KOPT-K1 (cell line): Measurements from ENCODE around the gene SFXN5.

ENCODE experiments used
- H3K27ac ChIP-seq: fragments of 200-600 bp; sonication (generic); 2 replicates; pipeline ENCODE4 v1.5.1; 2016; ENCODE audit warnings: antibody characterized with exemption, mild to moderate bottlenecking, low read depth, low read length; ENCODE audit not compliant: poor library complexity, severe bottlenecking
- H3K36me3 ChIP-seq: fragments of 200-600 bp; sonication (generic); 2 replicates; pipeline ENCODE4 v1.5.1; 2017; ENCODE audit warnings: antibody characterized with exemption, mild to moderate bottlenecking, low read length, moderate library complexity; ENCODE audit not compliant: insufficient read depth
- H3K9me3 ChIP-seq: fragments of 200-600 bp; sonication (generic); 2 replicates; pipeline ENCODE4 v1.5.1; 2017; ENCODE audit warnings: antibody characterized with exemption, low read length, mild to moderate bottlenecking; ENCODE audit not compliant: insufficient read depth, poor library complexity, severe bottlenecking

The SFXN5 gene

GRCh38 chr2:73054980-73055379, 16.5 kb downstream of the SFXN5 start:
- Histone ChIP-seq H3K27ac (no peak overlapping the region), H3K9me3 (peaks cover 19% of the 10 kb centered on the region), H3K36me3 (peaks cover 7% of the 10 kb centered on the region; the same call in 1 of the 2 replicates)

GRCh38 chr2:73053316-73054114, 18.0 kb downstream of the SFXN5 start:
- H3K9me3 ChIP-seq: peaks cover 19% of the 10 kb centered on the region
- peaks cover 7% of the 10 kb centered on the region; the same call in 1 of the 2 replicates for H3K36me3 ChIP-seq
- no peak overlapping the region for H3K27ac ChIP-seq

- H3K27ac ChIP-seq: peak overlapping the region; percentile 47
- no peaks in the 10 kb centered on the region for H3K9me3 ChIP-seq
Observed at GRCh38 chr2:73050121-73050545, 21.4 kb downstream of the SFXN5 start.

GRCh38 chr2:73043929-73044832, 27.3 kb downstream of the SFXN5 start:
- Histone ChIP-seq H3K9me3 (no peaks in the 10 kb centered on the region), H3K27ac (peak overlapping the region; percentile 83), H3K36me3 (no peaks in the 10 kb centered on the region)

More at GRCh38 chr2:73050121-73050545, 21.4 kb downstream of the SFXN5 start:
- H3K36me3 ChIP-seq: no peaks in the 10 kb centered on the region

- Histone ChIP-seq H3K9me3 (no peaks in the 10 kb centered on the region), H3K36me3 (no peaks in the 10 kb centered on the region), H3K27ac (peak overlapping the region; percentile 13)
Observed at GRCh38 chr2:73043276-73043675, 28.2 kb downstream of the SFXN5 start.

- H3K9me3 ChIP-seq: no peaks in the 10 kb centered on the region
- no peaks in the 10 kb centered on the region for H3K36me3 ChIP-seq
- no peak overlapping the region for H3K27ac ChIP-seq
Observed at GRCh38 chr2:73037947-73038585, 33.4 kb downstream of the SFXN5 start.

GRCh38 chr2:73036766-73037165, 34.7 kb downstream of the SFXN5 start:
- H3K9me3 ChIP-seq: no peaks in the 10 kb centered on the region
- H3K36me3 ChIP-seq: no peaks in the 10 kb centered on the region
- no peak overlapping the region for H3K27ac ChIP-seq

- Histone ChIP-seq H3K9me3 (no peaks in the 10 kb centered on the region), H3K27ac (no peak overlapping the region), H3K36me3 (no peaks in the 10 kb centered on the region)
Observed at GRCh38 chr2:73035899-73036711, 35.4 kb downstream of the SFXN5 start.

GRCh38 chr2:73034661-73035375, 36.7 kb downstream of the SFXN5 start:
- no peaks in the 10 kb centered on the region for H3K9me3 ChIP-seq

GRCh38 chr2:73033766-73034381, 37.6 kb downstream of the SFXN5 start:
- no peak overlapping the region for H3K27ac ChIP-seq
- H3K36me3 ChIP-seq: no peaks in the 10 kb centered on the region
- H3K9me3 ChIP-seq: no peaks in the 10 kb centered on the region

More at GRCh38 chr2:73034661-73035375, 36.7 kb downstream of the SFXN5 start:
- H3K27ac ChIP-seq: no peak overlapping the region
- no peaks in the 10 kb centered on the region for H3K36me3 ChIP-seq

- no peaks in the 10 kb centered on the region for H3K9me3 ChIP-seq
- no peak overlapping the region for H3K27ac ChIP-seq
- H3K36me3 ChIP-seq: no peaks in the 10 kb centered on the region
Observed at GRCh38 chr2:73033142-73033765, 38.3 kb downstream of the SFXN5 start.

- no peaks in the 10 kb centered on the region for H3K9me3 ChIP-seq
- no peaks in the 10 kb centered on the region for H3K36me3 ChIP-seq
- H3K27ac ChIP-seq: no peak overlapping the region
Observed at GRCh38 chr2:73032702-73033097, 38.8 kb downstream of the SFXN5 start.
